Loucy (cell line): ENCODE data around the gene WDR7.
A peak's percentile ranks its signal among the peaks of the same experiment; 100 is the strongest.

Experiments
- H2AFZ ChIP-seq: fragments of 200-600 bp; sonication (generic); 2 replicates; pipeline ENCODE4 v1.6.0; 2016; ENCODE audit warnings: antibody characterized with exemption, mild to moderate bottlenecking, low read length, moderate library complexity
- H3F3A ChIP-seq: fragments of 200-600 bp; 2 replicates; pipeline ENCODE4 v1.6.0; 2016; ENCODE audit warnings: antibody characterized with exemption, low read depth, mild to moderate bottlenecking
- H3K27me3 ChIP-seq: fragments of 200-600 bp; sonication (generic); 2 replicates; pipeline ENCODE4 v1.6.1; 2014; ENCODE audit warnings: low read length, mild to moderate bottlenecking; ENCODE audit not compliant: insufficient read depth, poor library complexity, severe bottlenecking
- H3K36me3 ChIP-seq: fragments of 200-600 bp; sonication (generic); 2 replicates; pipeline ENCODE4 v1.6.1; 2016; ENCODE audit warnings: low read length; ENCODE audit not compliant: insufficient read depth
- H3K4me1 ChIP-seq: fragments of 200-600 bp; sonication (generic); 2 replicates; pipeline ENCODE4 v1.5.1; 2014; ENCODE audit warnings: low read length, mild to moderate bottlenecking; ENCODE audit not compliant: insufficient read depth, poor library complexity, severe bottlenecking
- H3K4me2 ChIP-seq: fragments of 200-600 bp; sonication (generic); 2 replicates; pipeline ENCODE4 v1.6.0; 2014; ENCODE audit warnings: antibody characterized with exemption, low read length, low read depth, mild to moderate bottlenecking; ENCODE audit not compliant: poor library complexity, severe bottlenecking
- H3K4me3 ChIP-seq: fragments of 200-600 bp; sonication (generic); 2 replicates; pipeline ENCODE4 v1.5.1; 2014; ENCODE audit warnings: low read length, mild to moderate bottlenecking, mixed read lengths; ENCODE audit not compliant: poor library complexity, severe bottlenecking
- H3K79me2 ChIP-seq: fragments of 200-600 bp; sonication (generic); 2 replicates; pipeline ENCODE4 v1.6.1; 2014; ENCODE audit warnings: low read length; ENCODE audit not compliant: insufficient read depth
- H3K9ac ChIP-seq: fragments of 200-600 bp; sonication (generic); 2 replicates; pipeline ENCODE4 v1.6.0; 2014; ENCODE audit warnings: mild to moderate bottlenecking, low read depth, low read length, moderate library complexity; ENCODE audit not compliant: poor library complexity, severe bottlenecking
- H3K9me2 ChIP-seq: fragments of 200-600 bp; sonication (generic); replicated peaks from 2 replicates; pipeline ENCODE4 v1.6.1; 2016; ENCODE audit warnings: low read depth, low read length, mixed read lengths
- H3K9me3 ChIP-seq: fragments of 200-600 bp; sonication (generic); 2 replicates; pipeline ENCODE4 v1.6.1; 2014; ENCODE audit warnings: mild to moderate bottlenecking, antibody characterized with exemption, low read length, low read depth; ENCODE audit not compliant: insufficient read depth
- H4K20me1 ChIP-seq: fragments of 200-600 bp; sonication (generic); 2 replicates; pipeline ENCODE4 v1.6.0; 2014; ENCODE audit warnings: antibody characterized with exemption, low read length, mild to moderate bottlenecking; ENCODE audit not compliant: insufficient read depth, poor library complexity, severe bottlenecking
- EZH2phosphoT487 ChIP-seq: fragments of 200-600 bp; IDR thresholded peaks from 2 replicates; pipeline ENCODE4 v1.6.1; 2018; ENCODE audit warnings: antibody characterized with exemption, mild to moderate bottlenecking, moderate library complexity, borderline replicate concordance
- TF ChIP-seq, protein P1 (sequence below): fragments of 200-600 bp; sonication (generic); conservative IDR thresholded peaks from 2 replicates; pipeline ENCODE4 v1.5.1; 2014; ENCODE audit warnings: mild to moderate bottlenecking, antibody characterized with exemption, low read length

Gene WDR7

GRCh38 chr18:57026316-57026715 lies 375.2 kb downstream of the WDR7 start:
- H3K79me2 ChIP-seq = no peaks in the 10 kb centered on the region
- H3K4me2 ChIP-seq = no peak overlapping the region
- TF ChIP-seq EZH2phosphoT487 = no peak
- TF ChIP-seq, protein P1, sequence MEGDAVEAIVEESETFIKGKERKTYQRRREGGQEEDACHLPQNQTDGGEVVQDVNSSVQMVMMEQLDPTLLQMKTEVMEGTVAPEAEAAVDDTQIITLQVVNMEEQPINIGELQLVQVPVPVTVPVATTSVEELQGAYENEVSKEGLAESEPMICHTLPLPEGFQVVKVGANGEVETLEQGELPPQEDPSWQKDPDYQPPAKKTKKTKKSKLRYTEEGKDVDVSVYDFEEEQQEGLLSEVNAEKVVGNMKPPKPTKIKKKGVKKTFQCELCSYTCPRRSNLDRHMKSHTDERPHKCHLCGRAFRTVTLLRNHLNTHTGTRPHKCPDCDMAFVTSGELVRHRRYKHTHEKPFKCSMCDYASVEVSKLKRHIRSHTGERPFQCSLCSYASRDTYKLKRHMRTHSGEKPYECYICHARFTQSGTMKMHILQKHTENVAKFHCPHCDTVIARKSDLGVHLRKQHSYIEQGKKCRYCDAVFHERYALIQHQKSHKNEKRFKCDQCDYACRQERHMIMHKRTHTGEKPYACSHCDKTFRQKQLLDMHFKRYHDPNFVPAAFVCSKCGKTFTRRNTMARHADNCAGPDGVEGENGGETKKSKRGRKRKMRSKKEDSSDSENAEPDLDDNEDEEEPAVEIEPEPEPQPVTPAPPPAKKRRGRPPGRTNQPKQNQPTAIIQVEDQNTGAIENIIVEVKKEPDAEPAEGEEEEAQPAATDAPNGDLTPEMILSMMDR = no peak
- H3K9ac ChIP-seq = no peak overlapping the region
- no peaks in the 10 kb centered on the region for H3K9me2 ChIP-seq
- no peaks in the 10 kb centered on the region for H3F3A ChIP-seq
- no peak overlapping the region for H2AFZ ChIP-seq
- H3K36me3 ChIP-seq = no peaks in the 10 kb centered on the region; the same call in 1 of the 2 replicates
- H3K4me3 ChIP-seq = no peak overlapping the region
- H3K4me1 ChIP-seq = no peaks in the 10 kb centered on the region
- H4K20me1 ChIP-seq = no peaks in the 10 kb centered on the region
- no peaks in the 10 kb centered on the region for H3K9me3 ChIP-seq
- no peaks in the 10 kb centered on the region for H3K27me3 ChIP-seq

DNA sequence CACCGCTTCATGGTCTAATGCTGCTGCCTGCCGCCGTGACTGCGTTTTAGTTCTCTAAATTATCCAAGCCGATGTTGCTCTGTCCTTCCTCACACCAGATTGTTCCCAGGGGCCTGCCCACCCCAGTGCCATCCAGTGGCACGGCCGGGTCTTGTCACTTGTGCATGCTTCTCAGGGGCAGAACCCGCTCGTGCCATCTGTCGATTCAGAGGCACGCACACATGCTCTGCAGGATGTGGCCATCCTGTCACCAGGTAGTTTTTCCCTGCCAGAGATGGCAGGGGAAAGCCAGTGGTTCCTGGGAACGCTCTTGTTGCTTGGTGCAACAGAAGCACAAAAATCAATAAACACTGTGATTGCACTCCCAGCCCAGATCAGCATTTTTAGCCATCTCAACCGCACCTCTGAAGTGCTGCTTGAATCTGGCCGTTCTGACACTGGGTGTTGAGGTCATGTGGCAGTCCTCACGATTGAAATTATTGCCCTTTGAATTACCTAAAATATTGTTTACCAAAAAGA lies 376.1 kb downstream of the WDR7 start:
- no peaks in the 10 kb centered on the region for H3K79me2 ChIP-seq
- H3K9me3 ChIP-seq = no peaks in the 10 kb centered on the region
- no peaks in the 10 kb centered on the region for H3K4me1 ChIP-seq
- H3F3A ChIP-seq = no peaks in the 10 kb centered on the region
- no peaks in the 10 kb centered on the region for H4K20me1 ChIP-seq
- no peak overlapping the region for H3K4me2 ChIP-seq
- no peak for TF ChIP-seq EZH2phosphoT487
- TF ChIP-seq, protein P1 = no peak
- no peak overlapping the region for H3K9ac ChIP-seq
- no peaks in the 10 kb centered on the region; the same call in 1 of the 2 replicates for H3K36me3 ChIP-seq
- H3K27me3 ChIP-seq = no peaks in the 10 kb centered on the region
- H2AFZ ChIP-seq = no peak overlapping the region
- no peak overlapping the region for H3K4me3 ChIP-seq
- no peaks in the 10 kb centered on the region for H3K9me2 ChIP-seq

DNA sequence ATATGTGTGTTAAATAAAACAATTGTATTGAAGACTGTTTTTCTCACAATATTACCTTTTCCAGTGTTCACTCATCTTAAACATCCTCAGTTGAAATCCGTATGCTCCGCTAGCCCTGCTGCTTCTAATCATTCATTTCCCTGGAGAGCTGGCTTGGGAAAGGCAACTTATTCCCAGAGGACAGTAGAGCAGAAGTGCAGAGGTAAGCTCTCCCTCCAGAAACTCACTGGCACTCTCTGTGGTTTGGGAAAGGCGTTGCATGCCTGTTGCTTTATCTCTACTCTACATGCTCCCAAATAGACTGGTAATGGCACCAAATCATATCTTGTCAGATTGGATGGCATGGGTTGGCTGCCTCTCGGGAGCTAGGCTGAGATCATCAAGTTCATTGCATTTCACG lies 378.6 kb downstream of the WDR7 start:
- Histone ChIP-seq H3K9ac (no peak overlapping the region), H3K9me2 (no peaks in the 10 kb centered on the region), H2AFZ (no peak overlapping the region), H4K20me1 (no peaks in the 10 kb centered on the region), H3F3A (no peaks in the 10 kb centered on the region), H3K4me1 (no peaks in the 10 kb centered on the region), H3K9me3 (no peaks in the 10 kb centered on the region), H3K4me3 (no peak overlapping the region), H3K36me3 (no peaks in the 10 kb centered on the region; the same call in 1 of the 2 replicates), H3K79me2 (no peaks in the 10 kb centered on the region), H3K4me2 (no peak overlapping the region), H3K27me3 (no peaks in the 10 kb centered on the region)
- no peak for TF ChIP-seq EZH2phosphoT487
- TF ChIP-seq, protein P1 = peak; percentile 53
